ENCODE data around the gene C6orf120.

The C6orf120 gene

DNA sequence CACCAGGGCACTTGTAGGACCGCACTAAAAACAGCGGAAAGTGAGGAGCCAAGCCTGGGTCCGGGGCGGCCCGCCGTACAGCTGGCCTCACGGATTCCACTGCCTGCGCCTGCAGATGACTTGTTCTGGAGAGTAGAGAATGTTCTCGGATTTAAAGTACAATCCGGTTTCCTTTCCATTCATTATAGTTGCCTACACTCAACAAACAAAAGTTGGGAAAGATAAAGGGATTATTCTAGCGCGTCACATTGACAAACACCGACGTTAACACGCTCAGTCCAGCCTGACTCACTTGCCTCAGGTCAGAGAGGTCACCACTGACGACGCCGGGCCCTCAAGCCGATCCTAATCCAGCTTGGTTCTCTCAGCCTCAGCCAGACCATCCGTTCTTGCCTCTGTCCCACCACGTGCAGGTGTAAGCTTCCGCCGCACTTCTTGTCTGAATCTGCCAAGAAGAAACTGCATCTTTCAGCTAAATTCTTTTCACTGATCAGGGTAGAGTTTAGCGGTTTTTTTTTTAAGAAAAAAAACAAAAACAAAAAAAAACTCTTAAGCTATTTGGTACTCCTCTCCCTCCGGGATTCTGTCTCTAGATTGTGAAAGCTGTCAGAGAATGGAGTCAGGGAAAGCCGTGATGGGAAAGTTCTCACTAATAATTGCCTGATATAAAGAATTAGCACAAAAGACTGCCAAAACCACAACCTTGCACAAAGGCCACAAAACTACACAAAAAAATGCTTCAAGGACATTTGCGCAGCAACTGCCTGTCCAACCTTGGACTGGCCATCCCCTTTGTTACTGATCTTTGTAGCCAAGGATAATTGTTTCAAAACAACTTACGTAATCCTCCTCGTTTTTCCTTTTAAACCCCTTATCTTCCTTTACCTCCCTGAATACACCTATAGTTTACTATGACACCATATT lies 23.5 kb downstream of the C6orf120 start:
- DNase-seq, result no peak

DNA sequence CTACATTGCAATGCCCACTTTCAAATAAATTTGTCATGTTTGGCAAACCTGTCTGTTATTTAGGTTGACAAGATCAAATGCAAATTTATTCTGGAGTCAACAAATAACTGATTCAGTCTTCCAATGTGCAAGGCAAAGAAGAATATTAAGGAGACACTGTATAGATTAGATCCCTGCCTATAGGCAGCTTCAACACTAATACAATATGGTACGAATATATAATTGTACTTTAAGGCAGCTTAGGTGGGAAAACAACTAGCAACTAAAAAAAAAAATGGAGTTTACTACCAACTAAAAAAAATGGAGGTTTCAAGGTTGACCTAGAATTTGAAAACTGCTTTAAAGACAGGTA lies 24.1 kb downstream of the C6orf120 start:
- DNase-seq, result no peak

- no peak for DNase-seq
These were observed 25.0 kb downstream of the C6orf120 start for GRCh38 chr6:169726963-169727362.

DNA sequence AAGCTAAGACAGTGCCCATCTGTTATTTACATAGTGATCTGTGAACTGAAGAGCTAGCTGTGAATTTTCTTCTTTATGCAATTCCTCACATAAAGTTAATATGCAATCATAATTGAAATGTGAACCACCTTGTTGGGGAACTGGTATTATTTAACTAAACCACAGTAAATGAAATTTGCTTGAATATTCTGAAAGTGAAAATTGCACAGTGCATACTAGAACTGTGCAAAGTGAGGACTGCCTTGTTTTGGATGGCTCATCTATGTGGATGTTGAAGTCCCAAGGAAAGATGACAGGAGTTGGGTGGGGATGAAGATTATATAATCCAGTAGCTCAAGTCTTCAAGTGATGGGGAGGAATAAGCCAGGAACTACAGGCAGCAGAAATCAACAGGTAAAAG lies 28.0 kb downstream of the C6orf120 start:
- no peak for DNase-seq

GRCh38 chr6:169738204-169738975 lies 36.5 kb downstream of the C6orf120 start:
- no peak for DNase-seq

DNA sequence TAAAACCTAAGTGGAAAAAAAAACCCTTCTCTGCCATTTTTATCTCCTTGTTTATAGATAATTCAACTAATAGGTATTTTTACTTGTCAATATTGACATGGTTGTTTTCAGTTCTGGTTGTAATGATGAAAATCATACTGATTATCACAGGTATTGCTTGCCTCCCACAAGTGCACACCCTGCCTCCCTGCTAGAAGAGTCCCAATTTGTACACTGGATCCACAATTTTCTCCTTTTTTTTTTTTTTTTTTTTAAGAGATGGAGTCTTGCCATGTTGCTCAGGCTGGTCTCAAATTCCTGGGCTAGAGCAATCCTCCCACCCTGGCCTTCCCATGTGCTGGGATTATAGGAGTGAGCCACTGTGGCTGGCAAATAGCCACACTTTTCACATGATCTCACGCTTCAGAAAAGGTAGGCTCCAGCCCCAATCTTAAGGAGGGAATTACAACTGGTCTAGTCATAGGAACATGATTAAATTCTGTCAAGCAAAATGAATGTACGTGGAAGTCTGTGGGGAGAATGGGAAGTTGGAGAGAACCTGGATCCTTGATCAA lies 37.1 kb downstream of the C6orf120 start:
- DNase-seq, result no peak

DNA sequence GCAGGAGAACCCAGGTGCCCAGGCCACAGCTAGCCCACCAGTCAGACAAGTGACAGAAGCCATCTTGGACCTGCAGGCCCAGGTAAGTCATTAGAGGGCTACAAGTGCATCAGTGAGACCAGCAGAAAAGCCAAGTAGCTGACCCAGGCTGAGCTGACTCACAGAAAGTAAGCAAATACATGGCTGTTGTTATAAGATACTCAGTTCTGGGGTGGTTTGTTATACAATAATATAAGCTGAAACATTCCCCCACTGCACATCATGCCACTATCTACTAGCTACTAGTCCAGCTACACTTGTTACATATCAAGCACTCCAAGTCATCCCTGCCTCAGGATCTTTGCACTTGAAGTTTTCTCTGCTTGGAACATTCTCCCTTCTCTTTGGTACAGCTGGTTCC lies 39.4 kb downstream of the C6orf120 start:
- no peak for DNase-seq

DNA sequence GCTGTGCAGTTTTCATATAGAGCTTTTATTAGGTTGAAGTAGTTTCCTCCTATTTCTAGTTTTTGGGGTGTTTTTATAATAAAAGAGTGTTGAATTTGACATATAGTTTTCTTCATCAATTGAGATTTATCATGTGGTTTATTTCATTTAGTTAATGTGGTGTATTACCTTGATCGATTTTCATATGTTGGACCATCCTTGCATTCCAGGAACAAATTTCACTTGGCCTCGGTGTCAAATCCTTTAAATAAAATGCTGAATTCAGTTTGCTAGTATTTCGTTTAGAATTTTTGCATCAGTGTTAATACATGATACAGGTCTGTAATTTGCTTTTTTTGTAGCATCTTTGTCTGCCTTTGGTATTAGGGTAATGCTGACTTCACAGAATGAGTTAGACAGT lies 43.5 kb downstream of the C6orf120 start:
- no peak for DNase-seq

GRCh38 chr6:169746556-169746955 lies 44.6 kb downstream of the C6orf120 start:
- no peak for DNase-seq

GRCh38 chr6:169751242-169752073 lies 49.5 kb downstream of the C6orf120 start, which contains the start of the genes DYNLT2 and ERMARD:
Gene DYNLT2 (minus strand): TSS chr6:169751572. CDS start chr6:169751458, 114 bp downstream.
Gene ERMARD (plus strand): TSS chr6:169751622. CDS start chr6:169751658, 36 bp downstream.
- DNase-seq, result peak; percentile 99

DNA sequence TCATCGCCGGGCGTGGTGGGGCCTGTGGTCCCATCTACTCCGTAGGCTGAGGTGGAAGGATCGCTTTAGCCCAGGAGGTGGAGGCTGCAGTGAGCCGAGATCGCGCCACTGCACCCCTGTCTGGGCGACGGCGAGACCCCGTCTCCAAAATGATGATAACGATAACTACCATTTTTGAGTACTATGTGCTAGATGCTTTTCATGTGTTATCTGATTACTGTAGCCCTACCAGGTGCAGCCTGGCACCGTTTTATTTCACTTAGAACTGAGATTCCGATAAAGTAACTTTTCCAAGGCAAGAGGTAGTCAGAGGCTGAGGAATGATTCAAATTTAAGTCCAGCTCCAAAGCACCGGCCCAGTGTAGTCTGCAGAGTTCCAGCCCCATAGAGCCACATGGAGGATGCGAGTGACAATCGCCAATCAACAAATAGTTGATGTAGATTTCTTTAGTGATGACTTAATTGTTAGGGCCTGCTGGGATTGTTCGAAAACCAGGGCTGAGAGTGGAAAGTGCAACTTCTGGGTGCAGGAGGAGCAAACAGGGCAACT lies 50.2 kb downstream of the C6orf120 start:
- no peak for DNase-seq
